D721Med (cell line): ENCODE data around the gene SMCO2.

Experiments
- DNase-seq: peaks from one replicate; pipeline ENCODE4 v3.0.0; 2011; ENCODE audit warnings: low spot score; ENCODE audit not compliant: insufficient read length
- FAIRE-seq: peaks from 2 replicates; lab custom pipeline; 2011; peaks lifted over from hg19 to GRCh38; lab: Jason Lieb, UNC
- CTCF ChIP-seq: IDR thresholded peaks from 2 replicates; pipeline ENCODE4 v1.5.1; 2012; ENCODE audit warnings: mild to moderate bottlenecking, control low read depth; ENCODE audit not compliant: insufficient read depth; ENCODE audit errors: missing control alignments

Gene SMCO2

GRCh38 chr12:27436029-27436428, 10.5 kb upstream of the SMCO2 start:
- FAIRE-seq = no peak
- no peak for DNase-seq

GRCh38 chr12:27436768-27437167, 9.8 kb upstream of the SMCO2 start:
- FAIRE-seq (no peak), DNase-seq (no peak)
- TF ChIP-seq CTCF = no peak

More at GRCh38 chr12:27436029-27436428, 10.5 kb upstream of the SMCO2 start:
- TF ChIP-seq CTCF = no peak

GRCh38 chr12:27437839-27438238, 8.7 kb upstream of the SMCO2 start:
- FAIRE-seq = no peak
- DNase-seq = no peak

GRCh38 chr12:27447761-27448160, 1.2 kb downstream of the SMCO2 start:
- no peak for DNase-seq
- no peak for FAIRE-seq
- TF ChIP-seq CTCF = no peak

More at GRCh38 chr12:27437839-27438238, 8.7 kb upstream of the SMCO2 start:
- TF ChIP-seq CTCF = no peak

GRCh38 chr12:27449026-27449425, 2.5 kb downstream of the SMCO2 start:
- TF ChIP-seq CTCF = no peak
- FAIRE-seq (no peak), DNase-seq (no peak)

GRCh38 chr12:27449893-27450534, 3.5 kb downstream of the SMCO2 start:
- no peak for TF ChIP-seq CTCF
- no peak for DNase-seq
- no peak for FAIRE-seq

GRCh38 chr12:27451036-27451825, 4.7 kb downstream of the SMCO2 start:
- no peak for FAIRE-seq
- TF ChIP-seq CTCF = no peak
- DNase-seq = no peak
